ENCODE data around the gene KCNJ1. TPM values are rescaled to one million over a fixed set of nuclear protein-coding genes. Genes with fewer than 3 reads are reported as not detected.

The KCNJ1 gene
- total and polyA plus RNA-seq, 2 of the 8 experiments (the other 6 are each of a cell fraction or from before 2014, with no cell fraction given), result 0.17 to 0.23 TPM

DNA sequence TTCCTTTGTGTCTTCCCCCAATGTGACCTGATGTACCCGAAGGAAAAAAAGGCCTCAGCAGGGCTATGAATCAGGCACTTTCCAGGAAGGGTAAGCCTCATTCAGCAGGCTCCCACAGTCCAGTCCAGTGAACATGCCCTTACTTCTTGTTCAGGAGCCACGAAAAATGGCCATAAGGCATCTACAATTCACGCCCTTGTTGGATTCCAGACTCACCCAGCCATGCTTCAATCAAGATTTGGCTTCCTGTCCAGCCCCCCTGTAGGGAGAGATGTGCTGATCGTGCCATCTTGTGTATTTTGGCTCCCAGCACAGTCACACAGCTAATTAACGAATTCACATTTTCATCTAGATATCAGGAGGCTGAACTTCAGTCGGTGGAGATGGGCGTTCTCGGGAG, 14.1 kb upstream of the KCNJ1 start:
- no peaks in the 10 kb centered on the region for H3K79me1 ChIP-seq (ENCODE audit: low read depth, low read length)
- FAIRE-seq (no peak), DNase-seq (ENCODE audit: low read depth in 1 of 2, low spot score in 2 of 2) (no peak)
- H3K4me3 ChIP-seq (ENCODE audit: extremely low read depth in 1 of 4, insufficient read depth in 2 of 4, low read depth in 3 of 4, low read length in 4 of 4), result no peak overlapping the region
- POLR2A ChIA-PET (ENCODE audit: partially characterized antibody), result no interaction called here
- H2BK5ac ChIP-seq (ENCODE audit: low read depth, low read length), result no peak overlapping the region
- no peak overlapping the region for H2BK15ac ChIP-seq (ENCODE audit: low read length)
- H3K4me2 ChIP-seq (ENCODE audit: insufficient read depth in 1 of 2, low read depth in 2 of 2, low read length in 2 of 2), result no peak overlapping the region
- H4K91ac ChIP-seq (replicated peaks; ENCODE audit: insufficient read length, low read length), result no peak overlapping the region
- H4K5ac ChIP-seq (ENCODE audit: insufficient read length, low read depth, low read length), result no peak overlapping the region
- H3K4ac ChIP-seq (replicated peaks; ENCODE audit: insufficient read length, low read depth, low read length), result no peak overlapping the region
- no peaks in the 10 kb centered on the region for H4K20me1 ChIP-seq (replicated peaks in 1 of 2; ENCODE audit: control insufficient read depth in 1 of 2, insufficient read depth in 2 of 2, low read length in 2 of 2)
- H2BK120ac ChIP-seq (replicated peaks; ENCODE audit: low read depth, low read length), result no peak overlapping the region
- H3K36me3 ChIP-seq (ENCODE audit: control insufficient read depth in 2 of 4, insufficient read depth in 4 of 4, low read length in 3 of 4), result no peaks in the 10 kb centered on the region
- no peak overlapping the region for H2BK12ac ChIP-seq (ENCODE audit: low read depth, low read length)
- H3K27ac ChIP-seq (ENCODE audit: low read depth, low read length), result no peak overlapping the region
- WGBS, 2 experiments (ENCODE audit: extremely low coverage in 1 of 2, insufficient coverage in 1 of 2, insufficient read length in 1 of 2, insufficient replicate concordance in 2 of 2, low coverage in 1 of 2, low lambda C conversion rate in 2 of 2, missing lambda C conversion rate in 1 of 2), result 88% methylated on average over 8 of the region's 8 CpGs; no CpG with 5 or more reads in 1 of the 2 experiments
- H3K79me2 ChIP-seq (ENCODE audit: control insufficient read depth in 1 of 2, insufficient read depth in 2 of 2, low read length in 2 of 2), result no peaks in the 10 kb centered on the region
- H2AFZ ChIP-seq (ENCODE audit: low read length), result no peak overlapping the region
- H3K4me1 ChIP-seq (replicated peaks in 1 of 4; ENCODE audit: control insufficient read depth in 3 of 4, insufficient read depth in 4 of 4, low read length in 3 of 4), result peaks cover 1 to 6% (median 3%) of the 10 kb centered on the region in 4 experiments; a peak in 4 of 7 replicates
- CTCF ChIA-PET (ENCODE audit: partially characterized antibody), result interaction anchor here (0.8 to 4.6 kb wide), 22 partner anchors 9 to 522 kb away, joined by 3 to 27 read pairs (median 5); no protein-coding TSS in a partner anchor
- H3K27me3 ChIP-seq (replicated peaks in 1 of 4; ENCODE audit: control insufficient read depth in 3 of 4, extremely low read depth in 1 of 4, insufficient read depth in 3 of 4, low read length in 3 of 4), result peaks cover 0 to 12% (median 7%) of the 10 kb centered on the region in 4 experiments; a peak in 5 of 7 replicates
- H3K9me3 ChIP-seq (ENCODE audit: insufficient read depth in 2 of 2, low read depth in 1 of 2, low read length in 1 of 2), result no peaks in the 10 kb centered on the region
- no peak overlapping the region for H3K56ac ChIP-seq (replicated peaks; ENCODE audit: insufficient read length, low read depth, low read length)
- H3K14ac ChIP-seq (ENCODE audit: insufficient read length), result no peak overlapping the region
- no peak overlapping the region for H3K18ac ChIP-seq (ENCODE audit: extremely low read depth, low read length)
- H3K23me2 ChIP-seq (ENCODE audit: low read depth, low read length), result no peaks in the 10 kb centered on the region; the same call in 1 of the 2 replicates
- H4K8ac ChIP-seq (ENCODE audit: extremely low read depth, insufficient read depth, low read length), result no peak overlapping the region
- no peak overlapping the region for H2BK20ac ChIP-seq (ENCODE audit: low read length)
- no peak overlapping the region for H2AK5ac ChIP-seq (ENCODE audit: low read depth, low read length)
- no peak overlapping the region for H3K23ac ChIP-seq (ENCODE audit: insufficient read length)
- TF ChIP-seq SP2 (IDR thresholded peaks at IDR 0.05; ENCODE audit: low read length), result no peak
- TF ChIP-seq EZH2 (IDR thresholded peaks at IDR 0.05; ENCODE audit: low read depth, low read length, severe bottlenecking), result no peak
- TF ChIP-seq SP1 (IDR thresholded peaks at IDR 0.05; ENCODE audit: low read depth, low read length), result no peak
- TF ChIP-seq NANOG (IDR thresholded peaks at IDR 0.05; ENCODE audit: insufficient read depth, low read depth, low read length, poor library complexity, severe bottlenecking), result no peak
- H3K9ac ChIP-seq (replicated peaks in 1 of 4; ENCODE audit: extremely low read depth in 1 of 4, low read depth in 3 of 4, low read length in 3 of 4), result no peak overlapping the region

All from H1 (cell line).